GM06990 (cell line): ENCODE results near the gene DENND1B.
"Not testable (repeated sequence)": the region's sequence is repeated elsewhere in the genome, so short reads cannot be mapped to it uniquely, and the experiment has no call there.

Source experiments
- DNase-seq: peaks from one replicate; pipeline ENCODE4 v3.0.0-alpha.2; 2011; ENCODE audit not compliant: insufficient read length; ENCODE audit errors: extremely low read depth
- H3K27me3 ChIP-seq: replicated peaks from 2 replicates; pipeline ENCODE4 v1.6.0; 2011; ENCODE audit warnings: low read length; ENCODE audit not compliant: control insufficient read depth, insufficient read depth
- H3K36me3 ChIP-seq: 2 replicates; pipeline ENCODE4 v1.5.1; 2011; ENCODE audit warnings: low read length; ENCODE audit not compliant: control insufficient read depth, insufficient read depth
- H3K4me3 ChIP-seq: replicated peaks from 2 replicates; pipeline ENCODE4 v1.5.1; 2011; ENCODE audit warnings: low read depth, mild to moderate bottlenecking, control low read depth, low read length
- CTCF ChIP-seq: IDR thresholded peaks from 2 replicates; pipeline ENCODE4 v1.5.1; 2011; ENCODE audit warnings: low read length, control low read depth, mild to moderate bottlenecking, inconsistent platforms; ENCODE audit not compliant: insufficient read depth, poor library complexity, severe bottlenecking

The DENND1B gene

GRCh38 chr1:197590687-197591086 is 184.6 kb downstream of the DENND1B start:
- no peak for DNase-seq
- no peak for TF ChIP-seq CTCF
- H3K36me3 ChIP-seq: no peaks in the 10 kb centered on the region

GRCh38 chr1:197585809-197586208 is 189.5 kb downstream of the DENND1B start:
- no peak overlapping the region for H3K4me3 ChIP-seq
- DNase-seq: no peak
- no peaks in the 10 kb centered on the region for H3K27me3 ChIP-seq
- no peak for TF ChIP-seq CTCF
- H3K36me3 ChIP-seq: no peaks in the 10 kb centered on the region

More at GRCh38 chr1:197590687-197591086, 184.6 kb downstream of the DENND1B start:
- Histone ChIP-seq H3K27me3 (no peaks in the 10 kb centered on the region), H3K4me3 (no peak overlapping the region)

- no peak for TF ChIP-seq CTCF
- no peak for DNase-seq
- Histone ChIP-seq H3K4me3 (no peak overlapping the region), H3K27me3 (no peaks in the 10 kb centered on the region), H3K36me3 (no peaks in the 10 kb centered on the region)
These were observed 197.7 kb downstream of the DENND1B start for GRCh38 chr1:197577580-197577979.

GRCh38 chr1:197575531-197575930 is 199.7 kb downstream of the DENND1B start:
- H3K36me3 ChIP-seq, DNase-seq, H3K27me3 ChIP-seq, H3K4me3 ChIP-seq: not testable (repeated sequence)

- H3K4me3 ChIP-seq: no peak overlapping the region
- no peak for TF ChIP-seq CTCF
- H3K27me3 ChIP-seq: no peaks in the 10 kb centered on the region
- DNase-seq: no peak
- no peaks in the 10 kb centered on the region for H3K36me3 ChIP-seq
These were observed 203.1 kb downstream of the DENND1B start for GRCh38 chr1:197572169-197572568.

GRCh38 chr1:197567442-197567841 is 207.8 kb downstream of the DENND1B start:
- DNase-seq: no peak
- no peak for TF ChIP-seq CTCF
- no peak overlapping the region for H3K4me3 ChIP-seq
- no peaks in the 10 kb centered on the region for H3K36me3 ChIP-seq
- no peaks in the 10 kb centered on the region for H3K27me3 ChIP-seq
